Measurements from ENCODE around the gene C11orf21. TPM values are rescaled to one million over a fixed set of nuclear protein-coding genes. Genes with fewer than 3 reads are reported as not detected.

C11orf21 gene
- total RNA-seq, 1 donor from 2014 or later = 0.16 TPM

DNA sequence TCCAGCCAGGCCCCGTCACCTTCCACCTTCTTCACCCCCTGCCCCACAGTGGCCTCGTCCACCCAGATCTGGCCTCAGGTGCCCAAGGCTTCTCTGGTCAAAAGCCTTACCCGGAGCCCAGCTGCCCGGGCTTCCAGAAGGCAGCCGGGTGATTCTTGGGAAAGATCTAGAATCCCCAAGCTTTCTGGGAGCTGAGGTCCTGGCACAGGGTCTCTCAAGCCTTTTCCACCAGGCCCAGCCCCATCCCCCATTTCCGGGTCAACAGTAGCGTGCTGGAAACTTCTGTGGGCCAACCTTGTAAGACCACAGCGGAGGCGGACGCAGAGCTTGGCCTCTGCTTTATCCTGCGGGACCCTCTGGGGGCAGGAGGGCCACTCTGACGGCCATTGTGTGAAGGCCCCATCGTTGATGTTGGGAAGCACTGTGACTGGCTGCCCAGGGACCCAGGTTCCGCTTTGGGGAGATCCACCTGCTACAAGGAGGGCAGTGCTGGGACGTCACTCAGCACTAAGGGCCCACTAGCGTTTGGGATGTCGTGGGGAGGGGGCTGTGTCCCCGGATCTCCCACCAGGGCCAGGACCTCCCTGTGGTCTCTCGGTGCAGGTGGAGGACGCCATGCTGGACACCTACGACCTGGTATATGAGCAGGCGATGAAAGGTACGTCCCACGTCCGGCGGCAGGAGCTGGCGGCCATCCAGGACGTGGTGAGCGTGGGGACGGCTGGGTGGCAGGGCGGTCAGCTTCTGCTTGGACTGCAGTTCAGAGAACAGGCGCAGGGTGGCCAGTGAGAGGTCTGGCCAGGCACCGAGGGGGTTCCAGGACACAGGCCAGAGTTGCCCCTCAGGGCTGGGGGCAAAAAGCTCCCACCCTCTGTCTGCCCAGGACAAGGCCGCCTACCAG lies 11.6 kb upstream of the C11orf21 start:
- Mint-ChIP-seq H3K9me3 (ENCODE audit: unreplicated experiment) (peaks cover 5% of the 10 kb centered on the region), H3K4me1 (ENCODE audit: unreplicated experiment) (peaks cover 27% of the 10 kb centered on the region), H3K27me3 (ENCODE audit: unreplicated experiment) (no peaks in the 10 kb centered on the region), H3K36me3 (ENCODE audit: unreplicated experiment) (peaks cover 5% of the 10 kb centered on the region), H3K27ac (ENCODE audit: unreplicated experiment) (peak overlapping the region; percentile 75), H3K4me3 (ENCODE audit: unreplicated experiment) (no peak overlapping the region)
- DNase-seq (ENCODE audit: extremely low spot score, unreplicated experiment) = no peak
- TF ChIP-seq, protein P1, sequence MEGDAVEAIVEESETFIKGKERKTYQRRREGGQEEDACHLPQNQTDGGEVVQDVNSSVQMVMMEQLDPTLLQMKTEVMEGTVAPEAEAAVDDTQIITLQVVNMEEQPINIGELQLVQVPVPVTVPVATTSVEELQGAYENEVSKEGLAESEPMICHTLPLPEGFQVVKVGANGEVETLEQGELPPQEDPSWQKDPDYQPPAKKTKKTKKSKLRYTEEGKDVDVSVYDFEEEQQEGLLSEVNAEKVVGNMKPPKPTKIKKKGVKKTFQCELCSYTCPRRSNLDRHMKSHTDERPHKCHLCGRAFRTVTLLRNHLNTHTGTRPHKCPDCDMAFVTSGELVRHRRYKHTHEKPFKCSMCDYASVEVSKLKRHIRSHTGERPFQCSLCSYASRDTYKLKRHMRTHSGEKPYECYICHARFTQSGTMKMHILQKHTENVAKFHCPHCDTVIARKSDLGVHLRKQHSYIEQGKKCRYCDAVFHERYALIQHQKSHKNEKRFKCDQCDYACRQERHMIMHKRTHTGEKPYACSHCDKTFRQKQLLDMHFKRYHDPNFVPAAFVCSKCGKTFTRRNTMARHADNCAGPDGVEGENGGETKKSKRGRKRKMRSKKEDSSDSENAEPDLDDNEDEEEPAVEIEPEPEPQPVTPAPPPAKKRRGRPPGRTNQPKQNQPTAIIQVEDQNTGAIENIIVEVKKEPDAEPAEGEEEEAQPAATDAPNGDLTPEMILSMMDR (IDR thresholded peaks at IDR 0.05) = no peak

DNA sequence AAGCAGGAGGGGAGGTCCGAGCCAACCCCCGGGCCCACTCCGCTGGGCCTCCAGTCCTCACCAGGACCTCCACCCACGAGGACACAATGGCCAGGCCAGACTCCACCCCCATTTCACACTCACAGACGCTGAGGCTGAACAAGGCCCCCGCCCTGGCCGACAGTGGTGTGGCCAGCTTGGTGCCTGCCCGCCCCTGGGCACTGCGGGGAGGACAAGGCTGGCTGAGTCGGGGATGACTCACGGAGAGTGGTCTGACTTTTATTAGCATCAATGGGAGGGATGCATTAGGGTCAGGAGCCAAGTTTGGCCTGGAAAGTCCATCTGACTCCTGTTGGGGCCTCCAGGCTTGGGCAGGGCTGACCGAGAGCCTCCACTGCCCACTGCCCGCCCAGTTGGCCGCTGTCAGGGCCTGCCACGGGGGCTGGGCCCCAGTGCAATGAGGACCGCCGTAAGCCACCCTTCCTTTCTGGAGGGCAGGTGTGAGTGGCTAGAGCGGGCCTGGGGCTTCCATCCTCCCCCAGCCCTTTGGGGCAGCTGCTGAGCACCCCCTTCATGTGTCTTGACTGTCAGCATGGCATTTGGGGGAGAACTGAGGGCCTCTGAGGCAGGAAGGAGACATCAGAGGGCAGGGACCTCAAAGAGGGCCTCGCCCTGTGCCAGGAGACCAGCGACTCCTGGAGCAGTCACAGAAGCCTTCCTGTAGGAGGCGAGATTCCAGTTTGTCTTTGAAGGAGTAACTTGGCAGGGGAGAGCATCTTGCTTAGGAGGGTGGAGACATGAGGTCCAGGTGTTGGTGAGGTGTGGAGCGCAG lies 10.7 kb upstream of the C11orf21 start:
- Mint-ChIP-seq H3K9me3 (ENCODE audit: unreplicated experiment) (peaks cover 5% of the 10 kb centered on the region), H3K36me3 (ENCODE audit: unreplicated experiment) (peaks cover 5% of the 10 kb centered on the region), H3K4me1 (ENCODE audit: unreplicated experiment) (peaks cover 27% of the 10 kb centered on the region), H3K27ac (ENCODE audit: unreplicated experiment) (peak overlapping the region; percentile 75), H3K4me3 (ENCODE audit: unreplicated experiment) (no peak overlapping the region), H3K27me3 (ENCODE audit: unreplicated experiment) (no peaks in the 10 kb centered on the region)
- no peak for DNase-seq (ENCODE audit: extremely low spot score, unreplicated experiment)
- TF ChIP-seq, protein P1 (IDR thresholded peaks at IDR 0.05) = peak; percentile 18

DNA sequence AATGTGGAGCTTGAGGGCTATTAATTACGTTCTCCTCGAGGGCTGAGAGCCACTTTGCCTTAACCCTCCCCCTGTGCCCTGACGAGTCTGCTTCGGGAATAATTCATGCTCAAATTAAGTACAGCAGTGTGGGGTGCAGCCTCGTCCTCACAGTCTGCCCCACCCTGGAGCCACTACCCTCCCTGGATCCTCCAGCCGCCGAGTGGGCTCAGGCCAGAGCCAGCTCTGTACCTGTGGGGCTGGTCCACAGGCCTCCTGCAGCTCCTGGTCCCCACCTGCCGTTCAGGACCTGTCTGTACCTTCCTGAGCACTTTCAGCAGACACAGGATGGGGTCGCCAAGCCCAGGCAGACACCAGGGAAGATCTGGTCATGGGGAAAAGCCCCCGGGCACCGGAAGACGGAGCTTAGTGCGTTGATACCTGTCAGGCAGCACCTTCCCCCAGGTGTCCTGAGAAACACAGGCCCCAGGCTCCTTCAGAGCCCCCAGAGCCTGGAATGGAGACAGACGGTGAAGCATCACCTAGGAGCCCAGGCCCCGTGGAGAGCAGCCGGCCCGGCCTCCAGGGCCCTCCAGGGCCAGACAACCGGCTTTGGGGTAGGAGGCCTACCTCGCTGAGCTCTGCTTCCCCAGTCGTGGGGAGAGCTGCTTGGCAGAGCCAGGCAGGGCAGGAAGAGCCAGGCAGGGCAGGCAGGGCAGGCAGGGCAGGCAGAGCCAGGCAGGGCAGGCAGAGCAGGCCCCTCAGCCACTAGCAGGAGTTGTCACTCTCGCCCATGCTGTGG lies 9.8 kb upstream of the C11orf21 start:
- H3K36me3 Mint-ChIP-seq (ENCODE audit: unreplicated experiment) = no peaks in the 10 kb centered on the region
- peaks cover 27% of the 10 kb centered on the region for H3K4me1 Mint-ChIP-seq (ENCODE audit: unreplicated experiment)
- H3K9me3 Mint-ChIP-seq (ENCODE audit: unreplicated experiment) = no peaks in the 10 kb centered on the region
- H3K27ac Mint-ChIP-seq (ENCODE audit: unreplicated experiment) = peak overlapping the region; percentile 75
- TF ChIP-seq, protein P1 (IDR thresholded peaks at IDR 0.05) = no peak
- no peaks in the 10 kb centered on the region for H3K27me3 Mint-ChIP-seq (ENCODE audit: unreplicated experiment)
- DNase-seq (ENCODE audit: extremely low spot score, unreplicated experiment) = no peak
- no peak overlapping the region for H3K4me3 Mint-ChIP-seq (ENCODE audit: unreplicated experiment)

DNA sequence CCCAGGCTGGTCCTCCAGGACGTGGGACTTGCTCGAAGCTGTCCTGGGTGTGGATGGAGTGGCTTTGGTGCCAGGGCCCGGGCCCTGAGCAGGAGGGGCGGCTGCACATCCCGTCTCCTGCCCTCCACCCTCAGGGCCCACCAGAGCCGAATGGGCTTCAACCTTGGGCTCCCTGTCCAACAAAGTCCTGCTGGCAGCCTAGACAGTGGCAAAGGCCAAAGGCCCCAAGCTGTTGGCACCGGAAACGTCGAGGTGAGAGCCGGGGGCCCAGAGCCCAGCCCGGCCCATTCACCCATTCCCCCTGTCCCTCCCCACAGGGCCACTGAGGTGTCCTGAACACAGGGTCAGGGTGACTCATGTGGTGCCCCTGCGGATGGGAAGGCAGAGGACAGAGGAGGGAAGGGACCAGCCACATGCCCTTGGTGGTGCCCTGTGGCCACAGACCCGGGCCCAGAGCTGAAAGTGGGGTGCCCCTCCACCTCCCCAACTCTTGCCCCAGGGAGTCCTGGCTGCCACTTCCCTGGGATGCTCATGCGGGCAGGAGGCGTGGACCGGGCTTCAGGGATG lies 9.2 kb upstream of the C11orf21 start:
- Mint-ChIP-seq H3K4me1 (ENCODE audit: unreplicated experiment) (peaks cover 33% of the 10 kb centered on the region), H3K27ac (ENCODE audit: unreplicated experiment) (no peak overlapping the region), H3K9me3 (ENCODE audit: unreplicated experiment) (no peaks in the 10 kb centered on the region), H3K36me3 (ENCODE audit: unreplicated experiment) (no peaks in the 10 kb centered on the region), H3K27me3 (ENCODE audit: unreplicated experiment) (no peaks in the 10 kb centered on the region), H3K4me3 (ENCODE audit: unreplicated experiment) (no peak overlapping the region)
- no peak for DNase-seq (ENCODE audit: extremely low spot score, unreplicated experiment)
- TF ChIP-seq, protein P1 (IDR thresholded peaks at IDR 0.05) = no peak

All from osteocyte (in vitro differentiated cells).